Measurements from ENCODE around the gene DNAJB4. TPM values are rescaled to one million over a fixed set of nuclear protein-coding genes. Genes with fewer than 3 reads are reported as not detected.

DNAJB4 gene
- total RNA-seq, 1 experiment from 2014 or later: 45.5 TPM

- Histone ChIP-seq H4K20me1 (ENCODE audit: insufficient read depth) (no peaks in the 10 kb centered on the region; the same call in 1 of the 2 replicates), H3K27ac (no peak overlapping the region), H3K4me3 (no peak overlapping the region), H3K4me2 (no peak overlapping the region), H3K36me3 (ENCODE audit: low read depth) (peaks cover 13% of the 10 kb centered on the region), H3K9me2 (ENCODE audit: insufficient read depth) (no peaks in the 10 kb centered on the region; the same call in 1 of the 2 replicates), H3K27me3 (ENCODE audit: insufficient read depth, low read depth) (no peaks in the 10 kb centered on the region), H2AFZ (no peak overlapping the region), H3K4me1 (replicated peaks; ENCODE audit: insufficient read depth) (peaks cover 11% of the 10 kb centered on the region), H3K79me2 (ENCODE audit: low read depth) (peaks cover 46% of the 10 kb centered on the region), H3F3A (ENCODE audit: insufficient read depth, low read depth) (peaks cover 8% of the 10 kb centered on the region; the same call in 1 of the 2 replicates), H3K9me3 (ENCODE audit: insufficient read depth, low read depth) (no peaks in the 10 kb centered on the region)
- ChIA-PET POLR2A (ENCODE audit: unreplicated experiment) (no interaction called here), CTCF (no interaction called here)
- DNase-seq: no peak
- intact Hi-C loops (cut with micrococcal nuclease; ENCODE audit: unreplicated experiment): no loop called here
- no TSS peak for BruUV-seq (replicated peaks)
- TF ChIP-seq CTCF (conservative IDR thresholded peaks at IDR 0.05) (no peak), EZH2 (IDR thresholded peaks at IDR 0.05; ENCODE audit: low read depth) (no peak)
Observed at GRCh38 chr1:77983997-77984355, 20.8 kb upstream of the DNAJB4 start.

DNA sequence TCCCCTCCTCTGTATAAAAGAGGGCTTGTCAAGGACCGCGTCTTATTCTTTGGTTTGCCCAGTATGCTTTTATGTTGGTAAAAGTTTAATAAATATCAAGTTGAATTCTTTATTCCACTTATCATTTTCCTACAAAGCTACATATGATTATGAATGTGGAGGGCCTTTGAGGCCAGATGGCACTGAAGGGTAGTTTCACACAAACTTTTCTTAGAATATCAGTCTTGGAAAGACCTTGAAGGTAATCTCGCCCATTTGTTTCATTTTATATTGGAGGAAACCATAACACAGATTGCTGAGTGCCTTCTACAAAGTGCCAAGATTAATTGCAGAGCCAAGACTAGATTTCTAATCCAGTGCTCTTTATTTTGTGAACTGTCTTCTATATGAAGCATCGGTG, 20.1 kb upstream of the DNAJB4 start:
- POLR2A ChIA-PET (ENCODE audit: unreplicated experiment): no interaction called here
- Histone ChIP-seq H3K79me2 (ENCODE audit: low read depth) (peaks cover 50% of the 10 kb centered on the region), H3K27ac (no peak overlapping the region), H3K4me2 (no peak overlapping the region), H4K20me1 (ENCODE audit: insufficient read depth) (no peaks in the 10 kb centered on the region; the same call in 1 of the 2 replicates), H3K4me3 (no peak overlapping the region), H3K9me2 (ENCODE audit: insufficient read depth) (no peaks in the 10 kb centered on the region; the same call in 1 of the 2 replicates), H3K27me3 (ENCODE audit: insufficient read depth, low read depth) (no peaks in the 10 kb centered on the region), H3K36me3 (ENCODE audit: low read depth) (peaks cover 13% of the 10 kb centered on the region), H3K4me1 (replicated peaks; ENCODE audit: insufficient read depth) (peaks cover 11% of the 10 kb centered on the region), H2AFZ (no peak overlapping the region), H3K9me3 (ENCODE audit: insufficient read depth, low read depth) (no peaks in the 10 kb centered on the region), H3F3A (ENCODE audit: insufficient read depth, low read depth) (peaks cover 3% of the 10 kb centered on the region; the same call in 1 of the 2 replicates)
- no peak for TF ChIP-seq CTCF (conservative IDR thresholded peaks at IDR 0.05)
- no peak for TF ChIP-seq EZH2 (IDR thresholded peaks at IDR 0.05; ENCODE audit: low read depth)
- CTCF ChIA-PET: no interaction called here
- intact Hi-C loops (cut with micrococcal nuclease; ENCODE audit: unreplicated experiment): no loop called here
- BruUV-seq (replicated peaks): no TSS peak
- DNase-seq: no peak

DNA sequence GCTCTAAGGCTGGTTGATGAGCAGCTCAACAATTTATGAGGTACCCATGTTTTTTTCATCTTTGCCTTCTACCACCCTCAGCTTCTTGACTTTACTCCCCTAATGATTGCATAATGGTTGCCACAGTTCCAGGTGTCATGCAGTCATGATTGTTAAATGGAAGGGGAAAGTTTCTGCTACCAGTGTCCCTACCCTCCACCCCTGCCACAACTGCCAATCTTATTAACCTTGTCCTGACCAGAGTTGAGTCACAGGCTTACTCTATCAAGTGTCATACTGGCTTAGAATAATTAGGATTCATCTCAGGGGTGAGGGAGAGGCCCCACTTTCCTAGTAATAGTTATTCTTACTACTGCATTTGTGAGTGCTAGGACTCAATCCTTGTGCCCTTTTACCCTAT, 17.9 kb upstream of the DNAJB4 start:
- Histone ChIP-seq H3K27me3 (ENCODE audit: insufficient read depth, low read depth) (no peaks in the 10 kb centered on the region), H3K79me2 (ENCODE audit: low read depth) (peaks cover 34% of the 10 kb centered on the region), H3F3A (ENCODE audit: insufficient read depth, low read depth) (no peaks in the 10 kb centered on the region; the same call in 1 of the 2 replicates), H3K36me3 (ENCODE audit: low read depth) (peaks cover 13% of the 10 kb centered on the region), H3K4me2 (no peak overlapping the region), H2AFZ (no peak overlapping the region), H3K27ac (no peak overlapping the region), H4K20me1 (ENCODE audit: insufficient read depth) (no peaks in the 10 kb centered on the region; the same call in 1 of the 2 replicates), H3K4me3 (no peak overlapping the region), H3K9me3 (ENCODE audit: insufficient read depth, low read depth) (no peaks in the 10 kb centered on the region), H3K4me1 (replicated peaks; ENCODE audit: insufficient read depth) (0 out of 2 replicates have a peak, but pooled peaks cover 5% of the 10 kb centered on the region), H3K9me2 (ENCODE audit: insufficient read depth) (no peaks in the 10 kb centered on the region; the same call in 1 of the 2 replicates)
- TF ChIP-seq CTCF (conservative IDR thresholded peaks at IDR 0.05) (no peak), EZH2 (IDR thresholded peaks at IDR 0.05; ENCODE audit: low read depth) (no peak)
- DNase-seq: no peak
- POLR2A ChIA-PET (ENCODE audit: unreplicated experiment): no interaction called here
- intact Hi-C loops (cut with micrococcal nuclease; ENCODE audit: unreplicated experiment): no loop called here
- BruUV-seq (replicated peaks): no TSS peak
- CTCF ChIA-PET: no interaction called here
